ENCODE measurements around the gene PGM3. TPM values are rescaled to one million over a fixed set of nuclear protein-coding genes. Genes with fewer than 3 reads are reported as not detected.

The PGM3 gene
- total RNA-seq, 1 donor from 2014 or later = 37.3 TPM

Other genes with a start within 250 kb of the PGM3 start
- 4.4 TPM for gene UBE3D, start 127.4 kb downstream of the PGM3 start, total RNA-seq
- gene DOP1A, start 125.6 kb downstream of the PGM3 start, total RNA-seq = 26.4 TPM
- gene RWDD2A, start 92 bp upstream of the PGM3 start, total RNA-seq = 3.5 TPM
- 14.7 TPM for gene ME1, start 237.8 kb upstream of the PGM3 start, total RNA-seq

Measured in upper lobe of right lung (tissue), 1 donor.